Liver (tissue), 9 donors: ENCODE data around the gene MDGA2. TPM values are rescaled to one million over a fixed set of nuclear protein-coding genes. Genes with fewer than 3 reads are reported as not detected.

Source experiments
- DNase-seq: peaks from one replicate; pipeline ENCODE4 v3.0.0-alpha.2; 2017; ENCODE audit warnings: low spot score
- H3K27ac ChIP-seq, 2 donors: one replicate each; pipeline ENCODE4 v1.7.0; 2013; ENCODE audit warnings: inconsistent platforms in 2 of 2, low read length in 2 of 2, control low read depth in 1 of 2, low read depth in 1 of 2, mild to moderate bottlenecking in 1 of 2
- H3K27me3 ChIP-seq, 4 donors: one replicate each; pipeline versions ENCODE4 v1.6.1 to v1.7.0; 2013; ENCODE audit warnings: low read length in 3 of 4, inconsistent platforms in 1 of 4, mild to moderate bottlenecking in 1 of 4, moderate library complexity in 1 of 4; ENCODE audit not compliant: control insufficient read depth in 4 of 4, insufficient read depth in 4 of 4
- H3K36me3 ChIP-seq, 4 donors: one replicate each; pipeline versions ENCODE4 v1.6.1 to v1.7.0; 2013; ENCODE audit warnings: low read length in 3 of 4, mild to moderate bottlenecking in 3 of 4, low read depth in 1 of 4, moderate library complexity in 1 of 4; ENCODE audit not compliant: control insufficient read depth in 4 of 4, insufficient read depth in 3 of 4
- H3K4me1 ChIP-seq, 4 donors: one replicate each; pipeline versions ENCODE4 v1.6.1 to v1.7.0; 2013; ENCODE audit warnings: low read length in 3 of 4, mild to moderate bottlenecking in 3 of 4, moderate library complexity in 1 of 4; ENCODE audit not compliant: control insufficient read depth in 4 of 4, insufficient read depth in 4 of 4
- H3K4me3 ChIP-seq, 3 donors: one replicate each; pipeline versions ENCODE4 v1.6.1 to v1.7.0; 2013; ENCODE audit warnings: low read length in 3 of 3, control low read depth in 1 of 3, low read depth in 1 of 3, mild to moderate bottlenecking in 1 of 3
- H3K9ac ChIP-seq, 2 donors: one replicate each; pipeline ENCODE4 v1.7.0; 2013; ENCODE audit warnings: low read length in 2 of 2, mild to moderate bottlenecking in 2 of 2, moderate library complexity in 2 of 2, control low read depth in 1 of 2, low read depth in 1 of 2
- H3K9me3 ChIP-seq, 4 donors: one replicate each; pipeline versions ENCODE4 v1.6.1 to v1.7.0; 2013; ENCODE audit warnings: low read length in 3 of 4; ENCODE audit not compliant: control insufficient read depth in 4 of 4
- ATF3 ChIP-seq: IDR thresholded peaks from 2 replicates; pipeline ENCODE4 v1.6.1; 2016; ENCODE audit warnings: antibody characterized with exemption
- EGR1 ChIP-seq, 2 donors: IDR thresholded peaks; 2 replicates each; pipeline ENCODE4 v1.6.1; 2016 to 2018; ENCODE audit warnings: antibody characterized with exemption in 2 of 2, low read depth in 2 of 2
- FOXA1 ChIP-seq: IDR thresholded peaks from 2 replicates; pipeline ENCODE4 v1.6.1; 2016; ENCODE audit warnings: antibody characterized with exemption
- FOXA2 ChIP-seq: IDR thresholded peaks from 2 replicates; pipeline ENCODE4 v1.6.1; 2016; ENCODE audit warnings: antibody characterized with exemption
- GABPA ChIP-seq, 2 donors: IDR thresholded peaks in 1 of 2; conservative IDR thresholded peaks in 1 of 2; 2 replicates each; pipeline ENCODE4 v1.6.1; 2016; ENCODE audit warnings: antibody characterized with exemption in 2 of 2, mild to moderate bottlenecking in 1 of 2, moderate library complexity in 1 of 2
- HNF4A ChIP-seq, 2 donors: conservative IDR thresholded peaks; 2 replicates each; pipeline ENCODE4 v1.6.1; 2016; ENCODE audit warnings: antibody characterized with exemption in 2 of 2, mild to moderate bottlenecking in 2 of 2
- HNF4G ChIP-seq: IDR thresholded peaks from 2 replicates; pipeline ENCODE4 v1.6.1; 2016; ENCODE audit warnings: antibody characterized with exemption
- JUND ChIP-seq, 2 donors: IDR thresholded peaks; 2 replicates each; pipeline ENCODE4 v1.6.1; 2016; ENCODE audit warnings: antibody characterized with exemption in 2 of 2
- NR2F2 ChIP-seq: IDR thresholded peaks from 2 replicates; pipeline ENCODE4 v1.6.1; 2016; ENCODE audit warnings: antibody characterized with exemption
- RAD21 ChIP-seq, 2 donors: IDR thresholded peaks; 2 replicates each; pipeline ENCODE4 v1.6.1; 2016; ENCODE audit warnings: antibody characterized with exemption in 2 of 2, mild to moderate bottlenecking in 2 of 2
- RXRA ChIP-seq, 2 donors: IDR thresholded peaks; 2 replicates each; pipeline ENCODE4 v1.6.1; 2017 to 2018; ENCODE audit warnings: antibody characterized with exemption in 2 of 2, mild to moderate bottlenecking in 1 of 2
- SP1 ChIP-seq: IDR thresholded peaks from 2 replicates; pipeline ENCODE4 v1.6.1; 2018; ENCODE audit warnings: antibody characterized with exemption, mild to moderate bottlenecking
- YY1 ChIP-seq: IDR thresholded peaks from 2 replicates; pipeline ENCODE4 v1.6.1; 2016; ENCODE audit warnings: antibody characterized with exemption, mild to moderate bottlenecking
- WGBS: extraction: QIAGEN DNeasy Blood & Tissue Kit; methylation state at CpG from one replicate; pipeline ENCODE4 v1.1.7; 2013; 5-methylcytosine and 5-hydroxymethylcytosine counted together
- polyA plus RNA-seq, 2 donors: library from polyadenylated mRNA; stranded (reverse) in 1 of 2; unstranded in 1 of 2; fragments of 200-250 nt in 1 of 2; fragments of >200 nt in 1 of 2; fragmentation: Nextera tagmentation in 1 of 2; extraction: Ambion mirVana in 1 of 2; gene quantifications; one replicate each; pipeline versions ENCODE4 v1.2.1 to v1.2.3, GENCODE V29; 2013 to 2015
- total RNA-seq, 2 donors: library from RNA; depleted of rRNA; stranded (reverse); fragments of >200 nt; gene quantifications; one replicate each; pipeline ENCODE4 v1.2.3, GENCODE V29; 2014
- TF ChIP-seq, protein P1 (sequence below): IDR thresholded peaks from 2 replicates; pipeline ENCODE4 v1.6.1; 2016; ENCODE audit warnings: antibody characterized with exemption
- TF ChIP-seq, protein P2 (sequence below): IDR thresholded peaks from 2 replicates; pipeline ENCODE4 v1.6.1; 2016; ENCODE audit warnings: antibody characterized with exemption
- TF ChIP-seq, protein P3 (sequence below): IDR thresholded peaks from 2 replicates; pipeline ENCODE4 v1.6.1; 2016; ENCODE audit warnings: antibody characterized with exemption, mild to moderate bottlenecking
- TF ChIP-seq, protein P4 (sequence below): fragments of 150-350 bp; IDR thresholded peaks from 2 replicates; pipeline ENCODE4 v1.5.1; 2017; ENCODE audit warnings: improper control_type of control experiment, low read depth, low read length; ENCODE audit not compliant: missing input control
- donor health status: healthy.
- donor health status: healthy.
- donor health status: healthy.
- donor health status: healthy.
- donor health status: healthy.

Gene MDGA2
- total and polyA plus RNA-seq, 4 donors = 0.05 to 0.33 (median 0.19) TPM

- peaks cover 0 to 3% (median 2%) of the 10 kb centered on the region in 4 donors for H3K4me1 ChIP-seq
- no peaks in the 10 kb centered on the region for H3K36me3 ChIP-seq
- no peak overlapping the region for H3K4me3 ChIP-seq
- H3K9me3 ChIP-seq = no peaks in the 10 kb centered on the region
- no peak for DNase-seq
- no peak overlapping the region for H3K27ac ChIP-seq
- no peaks in the 10 kb centered on the region for H3K27me3 ChIP-seq
- TF ChIP-seq NR2F2 (no peak), FOXA2 (no peak), HNF4A (conservative IDR thresholded peaks at IDR 0.05) (peak in 1 of 2 donors; percentile 13), ATF3 (no peak), JUND (IDR thresholded peaks at IDR 0.05) (no peak), EGR1 (IDR thresholded peaks at IDR 0.05; ENCODE audit: low read depth in 2 of 2) (no peak), FOXA1 (no peak), GABPA (IDR thresholded peaks at IDR 0.05 in 1 of 2, conservative IDR thresholded peaks at IDR 0.05 in 1 of 2) (no peak), SP1 (no peak), RAD21 (IDR thresholded peaks at IDR 0.05) (no peak), YY1 (peak; percentile 28)
- TF ChIP-seq, protein P1, sequence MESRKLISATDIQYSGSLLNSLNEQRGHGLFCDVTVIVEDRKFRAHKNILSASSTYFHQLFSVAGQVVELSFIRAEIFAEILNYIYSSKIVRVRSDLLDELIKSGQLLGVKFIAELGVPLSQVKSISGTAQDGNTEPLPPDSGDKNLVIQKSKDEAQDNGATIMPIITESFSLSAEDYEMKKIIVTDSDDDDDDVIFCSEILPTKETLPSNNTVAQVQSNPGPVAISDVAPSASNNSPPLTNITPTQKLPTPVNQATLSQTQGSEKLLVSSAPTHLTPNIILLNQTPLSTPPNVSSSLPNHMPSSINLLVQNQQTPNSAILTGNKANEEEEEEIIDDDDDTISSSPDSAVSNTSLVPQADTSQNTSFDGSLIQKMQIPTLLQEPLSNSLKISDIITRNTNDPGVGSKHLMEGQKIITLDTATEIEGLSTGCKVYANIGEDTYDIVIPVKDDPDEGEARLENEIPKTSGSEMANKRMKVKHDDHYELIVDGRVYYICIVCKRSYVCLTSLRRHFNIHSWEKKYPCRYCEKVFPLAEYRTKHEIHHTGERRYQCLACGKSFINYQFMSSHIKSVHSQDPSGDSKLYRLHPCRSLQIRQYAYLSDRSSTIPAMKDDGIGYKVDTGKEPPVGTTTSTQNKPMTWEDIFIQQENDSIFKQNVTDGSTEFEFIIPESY = no peak
- TF ChIP-seq, protein P2, sequence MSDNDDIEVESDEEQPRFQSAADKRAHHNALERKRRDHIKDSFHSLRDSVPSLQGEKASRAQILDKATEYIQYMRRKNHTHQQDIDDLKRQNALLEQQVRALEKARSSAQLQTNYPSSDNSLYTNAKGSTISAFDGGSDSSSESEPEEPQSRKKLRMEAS = no peak
- TF ChIP-seq, protein P3, sequence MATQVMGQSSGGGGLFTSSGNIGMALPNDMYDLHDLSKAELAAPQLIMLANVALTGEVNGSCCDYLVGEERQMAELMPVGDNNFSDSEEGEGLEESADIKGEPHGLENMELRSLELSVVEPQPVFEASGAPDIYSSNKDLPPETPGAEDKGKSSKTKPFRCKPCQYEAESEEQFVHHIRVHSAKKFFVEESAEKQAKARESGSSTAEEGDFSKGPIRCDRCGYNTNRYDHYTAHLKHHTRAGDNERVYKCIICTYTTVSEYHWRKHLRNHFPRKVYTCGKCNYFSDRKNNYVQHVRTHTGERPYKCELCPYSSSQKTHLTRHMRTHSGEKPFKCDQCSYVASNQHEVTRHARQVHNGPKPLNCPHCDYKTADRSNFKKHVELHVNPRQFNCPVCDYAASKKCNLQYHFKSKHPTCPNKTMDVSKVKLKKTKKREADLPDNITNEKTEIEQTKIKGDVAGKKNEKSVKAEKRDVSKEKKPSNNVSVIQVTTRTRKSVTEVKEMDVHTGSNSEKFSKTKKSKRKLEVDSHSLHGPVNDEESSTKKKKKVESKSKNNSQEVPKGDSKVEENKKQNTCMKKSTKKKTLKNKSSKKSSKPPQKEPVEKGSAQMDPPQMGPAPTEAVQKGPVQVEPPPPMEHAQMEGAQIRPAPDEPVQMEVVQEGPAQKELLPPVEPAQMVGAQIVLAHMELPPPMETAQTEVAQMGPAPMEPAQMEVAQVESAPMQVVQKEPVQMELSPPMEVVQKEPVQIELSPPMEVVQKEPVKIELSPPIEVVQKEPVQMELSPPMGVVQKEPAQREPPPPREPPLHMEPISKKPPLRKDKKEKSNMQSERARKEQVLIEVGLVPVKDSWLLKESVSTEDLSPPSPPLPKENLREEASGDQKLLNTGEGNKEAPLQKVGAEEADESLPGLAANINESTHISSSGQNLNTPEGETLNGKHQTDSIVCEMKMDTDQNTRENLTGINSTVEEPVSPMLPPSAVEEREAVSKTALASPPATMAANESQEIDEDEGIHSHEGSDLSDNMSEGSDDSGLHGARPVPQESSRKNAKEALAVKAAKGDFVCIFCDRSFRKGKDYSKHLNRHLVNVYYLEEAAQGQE = no peak
- WGBS = 47% methylated on average over 2 of the region's 2 CpGs
- no peak overlapping the region for H3K9ac ChIP-seq
These were observed 702.1 kb downstream of the MDGA2 start for GRCh38 chr14:46973295-46973694.

DNA sequence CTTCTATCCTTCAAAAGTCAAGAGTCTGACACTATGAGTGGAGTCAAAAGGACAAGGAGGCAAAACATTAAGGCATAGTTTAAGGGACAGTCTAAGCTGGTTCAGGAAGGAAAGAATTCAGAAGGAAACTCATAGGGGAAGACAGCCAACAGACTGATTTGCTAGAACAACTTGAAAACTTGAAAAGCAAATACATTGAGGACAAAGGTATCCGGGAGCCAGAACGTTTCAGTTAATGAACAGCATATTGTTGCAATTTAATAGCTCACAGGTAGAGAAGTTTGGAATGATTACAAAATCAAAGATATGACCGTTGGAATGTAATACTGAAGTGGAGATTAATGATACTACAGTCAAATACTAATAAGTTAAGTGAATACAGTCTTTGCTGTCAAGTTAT, 711.0 kb downstream of the MDGA2 start:
- no peak overlapping the region for H3K4me3 ChIP-seq
- no peak overlapping the region for H3K9ac ChIP-seq
- no peak overlapping the region for H3K27ac ChIP-seq
- H3K9me3 ChIP-seq = no peaks in the 10 kb centered on the region
- no peak for DNase-seq
- 31% methylated on average over 3 of the region's 3 CpGs for WGBS
- H3K4me1 ChIP-seq = peaks cover 0 to 5% (median 3%) of the 10 kb centered on the region in 4 donors
- TF ChIP-seq EGR1 (IDR thresholded peaks at IDR 0.05; ENCODE audit: low read depth in 2 of 2) (no peak), HNF4A (conservative IDR thresholded peaks at IDR 0.05) (peak; percentile 44 to 47), FOXA2 (no peak), GABPA (IDR thresholded peaks at IDR 0.05 in 1 of 2, conservative IDR thresholded peaks at IDR 0.05 in 1 of 2) (no peak), HNF4G (peak; percentile 16), RXRA (IDR thresholded peaks at IDR 0.05) (peak in 1 of 2 donors; percentile 14), SP1 (peak; percentile 44), RAD21 (IDR thresholded peaks at IDR 0.05) (peak in 1 of 2 donors; percentile 15), JUND (IDR thresholded peaks at IDR 0.05) (no peak)
- TF ChIP-seq, protein P4, sequence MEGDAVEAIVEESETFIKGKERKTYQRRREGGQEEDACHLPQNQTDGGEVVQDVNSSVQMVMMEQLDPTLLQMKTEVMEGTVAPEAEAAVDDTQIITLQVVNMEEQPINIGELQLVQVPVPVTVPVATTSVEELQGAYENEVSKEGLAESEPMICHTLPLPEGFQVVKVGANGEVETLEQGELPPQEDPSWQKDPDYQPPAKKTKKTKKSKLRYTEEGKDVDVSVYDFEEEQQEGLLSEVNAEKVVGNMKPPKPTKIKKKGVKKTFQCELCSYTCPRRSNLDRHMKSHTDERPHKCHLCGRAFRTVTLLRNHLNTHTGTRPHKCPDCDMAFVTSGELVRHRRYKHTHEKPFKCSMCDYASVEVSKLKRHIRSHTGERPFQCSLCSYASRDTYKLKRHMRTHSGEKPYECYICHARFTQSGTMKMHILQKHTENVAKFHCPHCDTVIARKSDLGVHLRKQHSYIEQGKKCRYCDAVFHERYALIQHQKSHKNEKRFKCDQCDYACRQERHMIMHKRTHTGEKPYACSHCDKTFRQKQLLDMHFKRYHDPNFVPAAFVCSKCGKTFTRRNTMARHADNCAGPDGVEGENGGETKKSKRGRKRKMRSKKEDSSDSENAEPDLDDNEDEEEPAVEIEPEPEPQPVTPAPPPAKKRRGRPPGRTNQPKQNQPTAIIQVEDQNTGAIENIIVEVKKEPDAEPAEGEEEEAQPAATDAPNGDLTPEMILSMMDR = no peak
- TF ChIP-seq, protein P2 = no peak
- TF ChIP-seq, protein P3 = no peak
- H3K27me3 ChIP-seq = no peaks in the 10 kb centered on the region
- no peaks in the 10 kb centered on the region for H3K36me3 ChIP-seq
